Chondrocyte (in vitro differentiated cells): ENCODE data around the gene IL4I1. TPM values are rescaled to one million over a fixed set of nuclear protein-coding genes. Genes with fewer than 3 reads are reported as not detected.

Experiments
- DNase-seq: peaks from one replicate; pipeline ENCODE4 v3.0.0; 2021; ENCODE audit warnings: mixed read lengths, low spot score
- H3K27ac Mint-ChIP-seq: one replicate; pipeline ENCODE4 v1.8.0; 2021; ENCODE audit warnings: mild to moderate bottlenecking, moderate library complexity, mixed read lengths; ENCODE audit not compliant: unreplicated experiment
- H3K27me3 Mint-ChIP-seq: 2 replicates; pipeline ENCODE4 v1.8.0; 2021; ENCODE audit warnings: low read depth, mixed read lengths
- H3K36me3 Mint-ChIP-seq: 2 replicates; pipeline ENCODE4 v1.8.0; 2021; ENCODE audit warnings: low read depth, mixed read lengths
- H3K4me1 Mint-ChIP-seq: 2 replicates; pipeline ENCODE4 v1.8.0; 2021; ENCODE audit warnings: low read depth, mild to moderate bottlenecking, mixed read lengths
- H3K4me3 Mint-ChIP-seq: one replicate; pipeline ENCODE4 v1.8.0; 2021; ENCODE audit warnings: mild to moderate bottlenecking, moderate library complexity, mixed read lengths; ENCODE audit not compliant: unreplicated experiment
- H3K9me3 Mint-ChIP-seq: 2 replicates; pipeline ENCODE4 v1.8.0; 2021; ENCODE audit warnings: low read depth, mixed read lengths
- CTCF ChIP-seq: fragments of 200-600 bp; sonication (generic); IDR thresholded peaks from 2 replicates; pipeline ENCODE4 v1.5.0; 2021; ENCODE audit warnings: antibody characterized with exemption, mild to moderate bottlenecking, moderate library complexity
- total RNA-seq: library from RNA; stranded (reverse); gene quantifications from 3 replicates; pipeline ENCODE4 v1.2.1, GENCODE V29; 2021

IL4I1 gene
- total RNA-seq, 1 donor from 2014 or later: 0.17 TPM

GRCh38 chr19:49878744-49879070 lies 18.0 kb downstream of the IL4I1 start:
- Mint-ChIP-seq H3K27ac (no peak overlapping the region), H3K4me1 (peaks cover 30% of the 10 kb centered on the region), H3K27me3 (no peaks in the 10 kb centered on the region), H3K9me3 (no peaks in the 10 kb centered on the region), H3K4me3 (no peak overlapping the region), H3K36me3 (peaks cover 21% of the 10 kb centered on the region)
- no peak for TF ChIP-seq CTCF
- DNase-seq: no peak

- Mint-ChIP-seq H3K9me3 (no peaks in the 10 kb centered on the region), H3K4me3 (no peak overlapping the region), H3K27ac (no peak overlapping the region), H3K4me1 (peaks cover 30% of the 10 kb centered on the region), H3K36me3 (peaks cover 16% of the 10 kb centered on the region), H3K27me3 (no peaks in the 10 kb centered on the region)
- peak; percentile 99 for DNase-seq
- no peak for TF ChIP-seq CTCF
Measured at GRCh38 chr19:49877879-49878743, 18.6 kb downstream of the IL4I1 start.

DNA sequence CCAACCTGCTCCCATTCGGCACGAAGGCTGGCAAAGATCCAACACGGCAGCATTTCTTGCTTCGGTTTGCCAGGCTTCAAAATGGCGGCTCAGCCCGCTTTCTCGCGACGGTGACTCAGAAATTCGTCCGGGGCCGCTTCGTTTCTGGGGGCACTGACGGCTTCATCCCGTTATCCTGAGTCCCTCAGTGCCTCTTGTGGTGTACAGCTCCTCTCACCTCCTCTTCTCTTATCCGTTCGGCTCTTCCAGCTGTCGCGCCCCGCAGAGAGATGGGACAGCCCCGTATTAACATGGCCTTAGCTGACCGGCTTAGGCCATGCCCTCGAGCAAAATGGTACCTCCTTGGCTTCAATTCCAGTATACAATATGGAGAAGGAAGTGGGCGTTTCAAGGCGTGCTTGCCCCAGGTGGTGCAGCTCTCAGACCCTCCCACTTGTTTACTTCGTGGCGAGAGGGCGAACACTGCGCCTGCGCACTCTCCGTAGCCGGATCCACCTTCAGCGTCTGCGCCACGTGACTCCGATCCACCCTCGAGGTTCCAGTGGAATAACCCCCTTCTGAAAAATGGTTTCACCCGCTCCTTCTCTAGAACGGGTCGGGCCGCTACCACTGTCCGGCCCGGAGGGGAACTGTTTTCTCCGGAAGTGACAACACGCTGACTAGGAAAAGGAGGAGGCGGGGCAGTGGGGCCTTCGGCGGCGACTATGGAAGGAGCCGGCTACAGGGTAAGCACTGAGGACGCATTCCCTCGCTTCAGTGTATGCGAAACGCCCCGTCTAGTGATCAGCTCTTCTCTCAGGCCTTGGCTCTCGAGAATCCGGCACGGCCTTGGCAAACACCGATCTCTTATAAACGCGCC lies 19.4 kb downstream of the IL4I1 start, which contains the start of the genes AKT1S1 and TBC1D17:
AKT1S1 (minus strand) TSS at position 336 of the 859 bp plus-strand sequence. CDS start 4,060 bp downstream, outside the sequence.
TBC1D17 (plus strand) TSS at position 683 of the 859 bp plus-strand sequence; CDS start at position 705, 22 bp downstream.
- no peaks in the 10 kb centered on the region for H3K27me3 Mint-ChIP-seq
- H3K36me3 Mint-ChIP-seq: peaks cover 13% of the 10 kb centered on the region
- H3K9me3 Mint-ChIP-seq: no peaks in the 10 kb centered on the region
- H3K27ac Mint-ChIP-seq: no peak within 1 kb of the TSS
- H3K4me3 Mint-ChIP-seq: no peak within 1 kb of the TSS
- peaks cover 30% of the 10 kb centered on the region for H3K4me1 Mint-ChIP-seq
- no peak for TF ChIP-seq CTCF
- peak; percentile 100 for DNase-seq

DNA sequence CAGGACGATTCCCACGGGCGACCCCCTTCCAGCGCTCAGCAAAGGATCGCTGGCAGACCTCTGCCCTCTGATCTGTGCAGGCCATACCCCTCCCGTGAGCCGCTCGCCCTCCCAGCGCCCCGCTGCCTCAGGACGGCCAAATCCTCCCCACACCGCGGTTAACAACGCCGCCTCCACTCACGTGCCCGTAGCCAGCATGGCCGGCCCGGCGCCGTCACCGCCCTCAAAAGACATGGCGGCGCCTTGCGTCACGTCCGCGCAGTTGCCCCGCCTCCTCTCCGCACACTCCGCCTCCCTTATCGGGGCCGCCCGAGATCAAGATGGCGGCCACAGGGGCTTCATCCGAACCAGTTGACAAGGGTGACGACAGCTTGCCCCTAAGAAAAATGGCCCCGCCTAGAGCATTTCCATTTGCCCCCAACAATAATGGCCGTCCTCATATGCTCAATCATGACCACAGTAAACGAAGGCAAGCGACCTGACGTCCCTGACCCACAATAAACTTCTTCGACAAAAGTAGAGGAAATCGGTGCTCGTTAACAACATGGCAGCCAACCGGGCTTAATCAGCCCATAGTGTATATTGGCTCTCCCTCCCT lies 20.2 kb downstream of the IL4I1 start:
- Mint-ChIP-seq H3K36me3 (peaks cover 11% of the 10 kb centered on the region), H3K4me1 (peaks cover 35% of the 10 kb centered on the region), H3K4me3 (no peak overlapping the region), H3K9me3 (no peaks in the 10 kb centered on the region), H3K27ac (no peak overlapping the region), H3K27me3 (no peaks in the 10 kb centered on the region)
- TF ChIP-seq CTCF: no peak
- peak; percentile 99 for DNase-seq
